NCI-H69 (cell line): Measurements from ENCODE around the gene OAS3.
"Not testable (repeated sequence)": the region's sequence is repeated elsewhere in the genome, so short reads cannot be mapped to it uniquely, and the experiment has no call there.

ENCODE experiments used
- DNase-seq: peaks from one replicate; lab custom pipeline; 2025; lab: John Stamatoyannopoulos, UW

Gene OAS3

DNA sequence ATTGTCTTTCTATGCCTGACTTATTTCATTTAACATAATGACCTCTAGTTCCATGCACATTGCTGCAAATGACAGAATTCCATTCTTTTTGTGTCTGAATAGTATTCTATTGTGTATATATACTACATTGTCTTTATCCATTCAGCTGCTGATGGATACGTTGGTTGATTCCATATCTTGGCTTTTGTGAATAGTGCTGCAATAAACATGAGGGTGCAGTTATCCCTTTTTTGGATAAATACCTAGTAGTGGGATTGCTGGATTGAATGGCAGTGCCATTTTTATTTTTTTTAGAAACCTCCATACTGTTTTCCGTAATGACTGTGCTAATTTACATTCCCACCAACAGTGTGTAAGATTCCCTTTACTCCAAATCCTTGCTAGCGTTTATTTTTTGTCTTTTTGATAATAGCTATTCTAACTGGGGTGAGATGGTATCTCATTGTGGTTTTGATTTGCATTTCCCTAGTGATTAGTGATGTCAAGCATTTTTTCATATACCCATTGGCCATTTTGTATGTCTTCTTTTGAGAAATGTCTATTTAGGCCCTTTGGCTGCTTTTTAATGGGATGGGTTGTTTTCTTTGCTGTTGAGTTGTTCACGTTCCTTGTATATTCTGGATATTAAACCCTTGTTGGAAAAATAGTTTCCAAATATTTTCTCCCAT, 42.4 kb downstream of the OAS3 start:
- no peak for DNase-seq

GRCh38 chr12:112985642-112986290, 47.5 kb downstream of the OAS3 start:
- DNase-seq: no peak

DNA sequence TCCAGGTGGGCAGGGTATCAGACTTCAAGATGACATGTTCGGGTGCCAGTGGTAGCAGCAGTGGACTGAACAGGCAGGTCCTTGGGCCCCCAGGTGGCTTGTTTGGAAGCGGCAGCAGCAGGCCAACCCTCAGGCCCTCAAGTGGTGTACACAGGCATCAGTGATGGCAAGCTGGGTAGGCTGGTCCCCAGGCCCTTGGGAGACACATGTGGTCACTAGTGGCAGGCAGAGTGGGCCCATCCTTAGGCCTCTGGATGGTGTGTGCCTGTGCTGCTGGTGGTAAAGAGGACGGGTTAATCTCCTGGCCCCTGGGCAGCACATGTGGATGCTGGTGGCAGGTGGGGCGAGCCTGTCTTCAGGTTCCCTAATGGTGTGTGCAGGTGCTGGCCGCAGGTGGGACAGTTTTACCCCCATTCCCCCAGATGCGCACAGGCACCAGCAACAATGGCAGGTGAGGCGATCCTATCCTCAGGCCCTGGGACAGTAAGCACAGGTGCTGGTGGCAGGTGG, 48.1 kb downstream of the OAS3 start:
- no peak for DNase-seq

DNA sequence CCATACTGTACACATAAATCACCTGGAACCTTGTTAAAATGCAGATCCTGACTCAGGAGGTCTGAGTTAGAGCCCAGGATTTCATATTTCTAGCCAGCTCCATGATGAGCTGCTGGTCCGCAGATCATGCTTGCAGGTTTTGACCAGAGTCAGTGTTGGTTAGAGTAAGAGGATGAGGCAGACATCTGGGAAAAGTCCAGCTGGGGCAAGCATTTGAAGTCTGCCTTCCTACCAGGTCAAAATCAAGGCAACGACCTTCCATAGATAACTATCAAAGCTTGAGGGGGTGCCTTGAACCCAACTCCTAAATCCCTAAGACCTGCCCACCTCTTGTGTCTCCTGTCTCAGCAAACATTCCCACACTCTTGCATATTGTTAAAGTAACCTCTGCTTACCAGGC, 49.3 kb downstream of the OAS3 start:
- DNase-seq: no peak

DNA sequence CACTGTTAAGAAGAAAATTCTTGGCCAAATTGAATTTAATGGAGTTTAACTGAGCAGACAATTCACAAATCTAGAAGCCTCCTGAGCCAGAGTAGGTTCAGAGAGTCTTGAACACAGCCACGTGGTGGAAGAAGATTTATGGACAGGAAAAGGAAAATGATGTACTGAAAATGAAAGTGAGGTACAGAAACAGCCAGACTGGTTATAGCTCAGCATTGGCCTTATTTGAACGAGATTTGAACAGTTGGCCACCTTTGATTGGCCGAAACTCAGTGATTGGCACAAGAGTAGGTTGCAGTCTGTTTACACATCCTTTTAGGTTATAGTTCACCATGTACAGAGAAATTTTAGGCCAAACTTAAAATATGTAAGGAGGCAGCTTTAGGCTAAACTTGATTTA, 50.0 kb downstream of the OAS3 start:
- DNase-seq: no peak

- DNase-seq: not testable (repeated sequence)
These were observed 50.6 kb downstream of the OAS3 start for GRCh38 chr12:112988823-112989385.

DNA sequence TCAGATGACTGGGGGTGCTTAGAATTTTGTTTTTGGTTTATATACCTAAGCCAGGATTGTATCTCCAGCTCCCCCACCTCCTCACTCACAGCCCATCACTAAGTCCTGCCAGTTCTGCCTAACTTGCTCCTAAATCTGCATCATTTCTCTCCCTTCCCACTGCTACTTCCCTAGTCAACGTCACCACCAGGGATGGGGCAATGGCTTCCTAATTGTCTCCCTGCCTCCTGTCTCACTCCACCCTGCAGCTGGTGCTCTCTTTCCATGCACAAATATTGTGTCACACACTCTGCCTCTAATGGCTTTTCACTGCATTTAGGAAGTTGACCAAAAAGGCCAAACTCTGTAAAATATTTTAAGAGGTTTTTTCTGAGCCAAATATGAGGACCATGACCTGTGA, 51.5 kb downstream of the OAS3 start:
- DNase-seq: no peak

- DNase-seq: peak; percentile 77
These were observed 54.5 kb downstream of the OAS3 start for GRCh38 chr12:112992541-112993398.

- no peak for DNase-seq
These were observed 56.7 kb downstream of the OAS3 start for GRCh38 chr12:112995008-112995407.

DNA sequence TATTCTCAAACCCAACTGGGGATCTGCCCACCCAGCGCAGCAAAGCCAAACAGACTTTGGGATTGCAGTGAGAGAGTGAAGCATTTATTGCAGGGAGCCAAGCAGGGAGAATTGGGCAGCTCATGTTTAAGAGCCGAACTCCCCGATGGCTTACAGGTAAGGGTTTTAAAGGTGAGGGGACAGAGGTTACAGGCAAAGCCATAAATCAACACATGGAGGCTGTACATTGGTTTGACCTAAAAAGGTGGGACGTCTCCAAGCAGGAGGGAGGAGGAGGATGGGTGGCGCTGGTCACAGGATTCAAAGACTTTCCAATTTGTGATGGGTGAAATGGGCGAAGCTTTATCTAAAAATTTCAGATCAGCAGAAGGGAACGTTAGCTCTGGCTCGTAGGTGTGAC, 58.2 kb downstream of the OAS3 start:
- DNase-seq: no peak

DNA sequence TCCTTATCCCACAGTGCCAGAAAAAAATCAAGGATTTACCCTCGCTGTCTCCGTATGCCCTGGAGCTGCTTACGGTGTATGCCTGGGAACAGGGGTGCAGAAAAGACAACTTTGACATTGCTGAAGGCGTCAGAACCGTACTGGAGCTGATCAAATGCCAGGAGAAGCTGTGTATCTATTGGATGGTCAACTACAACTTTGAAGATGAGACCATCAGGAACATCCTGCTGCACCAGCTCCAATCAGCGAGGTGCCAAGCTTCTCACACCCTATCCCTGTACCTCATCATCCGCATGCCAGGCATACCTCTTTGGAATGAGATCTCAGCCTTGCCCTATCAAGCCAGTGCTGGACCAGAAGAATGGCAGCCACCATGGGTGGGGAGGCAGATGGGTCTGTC, 59.2 kb downstream of the OAS3 start:
- no peak for DNase-seq

- peak; percentile 62 for DNase-seq
These were observed 60.9 kb downstream of the OAS3 start for GRCh38 chr12:112998987-112999767.

- no peak for DNase-seq
These were observed 62.2 kb downstream of the OAS3 start for GRCh38 chr12:113000433-113000832.

- DNase-seq: peak; percentile 44
These were observed 63.9 kb downstream of the OAS3 start for GRCh38 chr12:113002155-113002554.

GRCh38 chr12:113002676-113003075, 64.4 kb downstream of the OAS3 start:
- DNase-seq: no peak

DNA sequence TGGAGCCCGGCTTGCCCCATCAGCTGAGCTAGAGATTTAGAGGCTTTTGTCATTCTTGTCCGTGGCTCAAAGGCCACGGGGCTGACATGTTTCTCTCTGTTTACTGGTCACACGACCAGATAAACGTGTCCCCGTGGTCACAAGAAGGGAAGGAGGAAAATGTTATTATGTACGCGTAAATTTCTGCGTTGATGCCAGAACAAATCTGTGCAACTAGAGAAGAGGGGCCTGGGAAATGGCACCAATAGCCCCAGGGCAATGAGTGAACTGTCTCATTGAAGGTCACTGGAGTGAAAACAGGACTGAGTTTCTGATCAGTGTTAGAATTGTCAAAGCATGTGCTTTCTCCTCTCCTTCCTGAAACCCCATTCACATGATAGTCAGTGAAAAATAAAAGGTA, 65.4 kb downstream of the OAS3 start:
- no peak for DNase-seq

GRCh38 chr12:113005762-113006161, 67.5 kb downstream of the OAS3 start:
- peak; percentile 5 for DNase-seq

DNA sequence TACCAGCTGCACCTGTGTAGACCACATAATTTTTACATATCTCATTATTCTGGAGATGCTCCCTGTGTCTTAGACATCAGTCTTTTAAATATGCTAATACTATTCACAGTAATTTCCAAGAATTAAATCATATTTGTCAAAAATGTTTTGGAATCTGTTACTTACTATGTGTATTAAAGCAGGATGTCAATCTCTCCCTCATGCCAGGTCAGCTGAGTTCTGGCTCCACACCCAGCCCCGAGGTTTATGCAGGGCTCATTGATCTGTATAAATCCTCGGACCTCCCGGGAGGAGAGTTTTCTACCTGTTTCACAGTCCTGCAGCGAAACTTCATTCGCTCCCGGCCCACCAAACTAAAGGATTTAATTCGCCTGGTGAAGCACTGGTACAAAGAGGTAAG, 67.9 kb downstream of the OAS3 start:
- no peak for DNase-seq

DNA sequence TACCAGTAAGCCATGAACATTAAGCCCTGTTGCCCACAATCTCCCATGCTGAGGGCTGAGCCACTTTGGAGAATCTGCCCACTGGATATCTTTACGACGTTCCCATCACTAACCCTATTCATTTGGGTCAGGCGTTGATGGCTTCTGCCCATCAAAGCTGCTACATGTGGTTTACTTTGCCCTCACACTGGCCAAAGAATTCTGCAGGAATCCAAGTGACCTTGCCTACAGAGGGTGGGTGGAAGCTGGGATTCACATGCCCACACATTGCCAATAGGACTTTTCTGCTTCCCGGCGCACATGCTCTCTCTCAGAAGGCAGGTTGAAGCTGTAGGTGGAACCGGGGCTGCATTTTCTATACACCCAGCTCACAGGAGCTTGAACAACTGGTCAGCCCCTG, 68.4 kb downstream of the OAS3 start:
- no peak for DNase-seq

- DNase-seq: no peak
These were observed 68.9 kb downstream of the OAS3 start for GRCh38 chr12:113007166-113007565.

DNA sequence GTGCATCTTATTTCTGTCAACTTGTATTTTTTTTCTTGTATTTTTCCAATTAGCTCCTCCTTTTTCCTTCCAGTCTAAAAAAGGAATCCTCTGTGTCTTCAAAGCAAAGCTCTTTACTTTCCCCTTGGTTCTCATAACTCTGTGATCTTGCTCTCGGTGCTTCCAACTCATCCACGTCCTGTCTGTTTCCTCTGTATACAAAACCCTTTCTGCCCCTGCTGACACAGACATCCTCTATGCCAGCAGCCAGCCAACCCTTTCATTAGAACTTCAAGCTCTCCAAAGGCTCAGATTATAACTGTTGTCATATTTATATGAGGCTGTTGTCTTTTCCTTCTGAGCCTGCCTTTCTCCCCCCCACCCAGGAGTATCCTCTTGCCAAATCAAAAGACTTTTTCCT, 72.4 kb downstream of the OAS3 start:
- no peak for DNase-seq

DNA sequence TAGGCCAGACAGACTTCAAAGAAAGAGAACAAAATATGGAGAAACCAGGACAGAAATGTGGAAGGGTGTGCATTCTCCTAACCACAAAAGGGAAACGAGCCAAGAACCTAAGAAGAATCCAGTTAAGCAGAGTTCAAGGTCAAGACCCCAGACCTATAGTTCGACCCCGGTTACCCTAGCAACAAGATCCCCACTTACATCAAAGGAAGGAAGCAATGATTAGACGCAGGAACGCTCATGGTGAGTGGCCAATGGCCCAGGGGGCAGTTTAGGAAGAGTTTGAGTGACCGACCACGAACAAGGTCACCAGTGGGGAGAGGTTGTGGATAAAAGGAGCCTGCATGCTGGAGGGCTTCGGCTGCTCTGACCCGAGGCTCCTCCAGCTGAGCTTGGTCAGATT, 76.3 kb downstream of the OAS3 start:
- DNase-seq: no peak
